GM12878 (cell line): ENCODE data around the gene NAT9. TPM values are rescaled to one million over a fixed set of nuclear protein-coding genes. Genes with fewer than 3 reads are reported as not detected.

Source experiments
- ATAC-seq: fragments of 200-7000 bp; cut with Tn5 transposase; 3 replicates; pipeline ENCODE4 v1.9.1; 2020; ENCODE audit warnings: mild to moderate bottlenecking, moderate library complexity
- BruUV-seq: library from RNA; stranded (reverse); fragments of 400-500 nt; replicated peaks from 2 replicates; lab custom pipeline; 2021; lab: Mats Ljungman, UMichigan
- CTCF ChIA-PET: fragments of 300-600 bp; sonication (Branson Sonifier 250); formaldehyde crosslinking; extraction: SDS; loops from one replicate; lab custom pipeline; 2021; ENCODE audit warnings: inconsistent platforms; lab: Yijun Ruan, JAX
- POLR2A ChIA-PET: fragments of 350-600 bp; formaldehyde crosslinking; extraction: SDS; loops from one replicate; lab custom pipeline; 2021; ENCODE audit warnings: inconsistent platforms; lab: Charles Lee
- RAD21 ChIA-PET: fragments of 300-600 bp; sonication (Branson Sonifier 250); formaldehyde crosslinking; loops from one replicate; lab custom pipeline; 2023; ENCODE audit warnings: antibody characterized with exemption; ENCODE audit not compliant: unreplicated experiment; lab: Charles Lee
- SMC1A ChIA-PET: fragments of 300-600 bp; sonication (Branson Sonifier 250); formaldehyde crosslinking; loops from one replicate; lab custom pipeline; 2023; ENCODE audit not compliant: unreplicated experiment, uncharacterized antibody; lab: Charles Lee
- DNase-seq: peaks from one replicate; pipeline ENCODE4 v3.0.0-alpha.2; 2011; ENCODE audit warnings: low read depth, low spot score
- FAIRE-seq: peaks from 3 replicates; lab custom pipeline; 2011; peaks lifted over from hg19 to GRCh38; lab: Jason Lieb, UNC
- H2AFZ ChIP-seq: 2 replicates; pipeline ENCODE4 v1.6.0; 2011; ENCODE audit warnings: low read depth, low read length, control low read depth; ENCODE audit not compliant: control insufficient read depth
- H3K27ac ChIP-seq: 2 replicates; pipeline ENCODE4 v1.5.1; 2011; ENCODE audit warnings: control low read depth; ENCODE audit not compliant: control insufficient read depth, insufficient read depth
- H3K27me3 ChIP-seq, 2 experiments: replicated peaks in 1 of 2; 2 replicates each; pipeline versions ENCODE4 v1.6.0 to v1.6.1; 2011; ENCODE audit warnings: low read length in 1 of 2; ENCODE audit not compliant: control insufficient read depth in 2 of 2, insufficient read depth in 2 of 2
- H3K36me3 ChIP-seq, 2 experiments: 2 replicates each; pipeline ENCODE4 v1.5.1; 2011; ENCODE audit warnings: low read length in 1 of 2; ENCODE audit not compliant: control insufficient read depth in 2 of 2, insufficient read depth in 2 of 2
- H3K4me1 ChIP-seq: 2 replicates; pipeline ENCODE4 v1.6.1; 2011; ENCODE audit warnings: mild to moderate bottlenecking, low read length, moderate library complexity, mixed read lengths; ENCODE audit not compliant: control insufficient read depth, insufficient read depth
- H3K4me2 ChIP-seq: 2 replicates; pipeline ENCODE4 v1.6.0; 2011; ENCODE audit warnings: control low read depth; ENCODE audit not compliant: control insufficient read depth, insufficient read depth
- H3K4me3 ChIP-seq: fragments of 200-600 bp; sonication (generic); 2 replicates; pipeline ENCODE4 v1.5.1; 2016
- H3K79me2 ChIP-seq: 2 replicates; pipeline ENCODE4 v1.6.0; 2011; ENCODE audit warnings: low read length; ENCODE audit not compliant: control insufficient read depth, insufficient read depth
- H3K9ac ChIP-seq: 2 replicates; pipeline ENCODE4 v1.8.0; 2011; ENCODE audit warnings: low read length, control low read depth, mixed read lengths; ENCODE audit not compliant: control insufficient read depth, insufficient read depth
- H3K9me3 ChIP-seq: replicated peaks from 3 replicates; pipeline ENCODE4 v1.5.1; 2011; ENCODE audit warnings: mild to moderate bottlenecking, low read length; ENCODE audit not compliant: control insufficient read depth, insufficient read depth
- H4K20me1 ChIP-seq: 2 replicates; pipeline ENCODE4 v1.6.0; 2011; ENCODE audit not compliant: control insufficient read depth, insufficient read depth
- BACH1 ChIP-seq: fragments of 450-650 bp; IDR thresholded peaks from 2 replicates; pipeline ENCODE4 v1.6.1; 2017; ENCODE audit warnings: mild to moderate bottlenecking, borderline replicate concordance
- BCL11A ChIP-seq: IDR thresholded peaks from 2 replicates; pipeline ENCODE4 v1.6.1; 2011; ENCODE audit warnings: low read depth, low read length
- JUND ChIP-seq: IDR thresholded peaks from 2 replicates; pipeline ENCODE4 v1.6.1; 2012; ENCODE audit warnings: low read depth, mild to moderate bottlenecking, low read length, improper control_type of control experiment, moderate library complexity
- KLF5 ChIP-seq: fragments of 450-650 bp; IDR thresholded peaks from 2 replicates; pipeline ENCODE4 v1.6.1; 2014; ENCODE audit warnings: mild to moderate bottlenecking; ENCODE audit not compliant: partially characterized antibody
- LARP7 ChIP-seq: fragments of 450-650 bp; IDR thresholded peaks from 2 replicates; pipeline ENCODE4 v1.6.1; 2017; ENCODE audit warnings: mild to moderate bottlenecking
- ZSCAN29 ChIP-seq: fragments of 450-650 bp; IDR thresholded peaks from 2 replicates; pipeline ENCODE4 v1.6.1; 2017; ENCODE audit warnings: mild to moderate bottlenecking, moderate library complexity
- WGBS: methylation state at CpG from one replicate; pipeline ENCODE4 v1.1.6; 2016; ENCODE audit warnings: low lambda C conversion rate; ENCODE audit not compliant: insufficient replicate concordance, insufficient coverage; ENCODE audit errors: missing lambda C conversion rate; 5-methylcytosine and 5-hydroxymethylcytosine counted together
- in situ Hi-C: fragments of 300-500 bp; cut with MboI; formaldehyde crosslinking; loops from 9 replicates; pipeline ENCODE4 v1.14.3; 2018; ENCODE audit warnings: mixed read lengths
- intact Hi-C: fragments of 100-400 bp; cut with micrococcal nuclease; formaldehyde crosslinking; loops from one replicate; pipeline ENCODE4 v1.14.2; 2022; ENCODE audit not compliant: unreplicated experiment
- polyA plus RNA-seq, 11 experiments: library from polyadenylated mRNA; depleted of rRNA in 4 of 11; unstranded in 6 of 11; stranded (reverse) in 5 of 11; fragments of >200 nt; fragmentation: Nextera tagmentation in 4 of 11; fragmentation: Illumina TruSeq in 1 of 11; extraction: Ambion mirVana in 4 of 11; extraction: Trizol in 1 of 11; gene quantifications; 1 replicate in 1 of 11; 2 replicates in 10 of 11; pipeline versions ENCODE4 v1.2.1 to v1.2.3, GENCODE V29; 2011 to 2016; ENCODE audit warnings: inconsistent platforms in 2 of 11, missing spikeins in 2 of 11, low read depth in 1 of 11
- total RNA-seq, 4 experiments: library from RNA; depleted of rRNA in 3 of 4; stranded (reverse); fragments of >200 nt in 3 of 4; fragmentation: Illumina TruSeq in 1 of 4; extraction: Trizol in 1 of 4; gene quantifications; 2 replicates each; pipeline versions ENCODE4 v1.2.1 to v1.2.3, GENCODE V29; 2013 to 2021
- TF ChIP-seq, protein P1 (sequence below): IDR thresholded peaks from 2 replicates; pipeline ENCODE4 v1.6.1; 2011; ENCODE audit warnings: mild to moderate bottlenecking, low read depth, low read length, moderate library complexity; ENCODE audit not compliant: insufficient replicate concordance
- TF ChIP-seq, protein P2 (sequence below): fragments of 450-650 bp; formaldehyde crosslinking; IDR thresholded peaks from 2 replicates; pipeline ENCODE4 v1.4.0; 2022; ENCODE audit warnings: mild to moderate bottlenecking, moderate library complexity
- TF ChIP-seq, protein P3 (sequence below): IDR thresholded peaks from 2 replicates; pipeline ENCODE4 v1.6.1; 2012; ENCODE audit warnings: low read depth, low read length, improper control_type of control experiment
- TF ChIP-seq, protein P4 (sequence below): fragments of 450-650 bp; IDR thresholded peaks from 2 replicates; pipeline ENCODE4 v1.6.1; 2016; ENCODE audit warnings: mild to moderate bottlenecking, moderate library complexity, borderline replicate concordance
- TF ChIP-seq, protein P5 (sequence below): fragments of 450-650 bp; conservative IDR thresholded peaks from 2 replicates; pipeline ENCODE4 v1.6.1; 2017; ENCODE audit warnings: mild to moderate bottlenecking, moderate library complexity

NAT9 gene
- total and polyA plus RNA-seq, 10 of the 15 experiments (the other 5 are each of a cell fraction or from before 2014, with no cell fraction given), result 3.5 to 45.3 (median 27.3) TPM

DNA sequence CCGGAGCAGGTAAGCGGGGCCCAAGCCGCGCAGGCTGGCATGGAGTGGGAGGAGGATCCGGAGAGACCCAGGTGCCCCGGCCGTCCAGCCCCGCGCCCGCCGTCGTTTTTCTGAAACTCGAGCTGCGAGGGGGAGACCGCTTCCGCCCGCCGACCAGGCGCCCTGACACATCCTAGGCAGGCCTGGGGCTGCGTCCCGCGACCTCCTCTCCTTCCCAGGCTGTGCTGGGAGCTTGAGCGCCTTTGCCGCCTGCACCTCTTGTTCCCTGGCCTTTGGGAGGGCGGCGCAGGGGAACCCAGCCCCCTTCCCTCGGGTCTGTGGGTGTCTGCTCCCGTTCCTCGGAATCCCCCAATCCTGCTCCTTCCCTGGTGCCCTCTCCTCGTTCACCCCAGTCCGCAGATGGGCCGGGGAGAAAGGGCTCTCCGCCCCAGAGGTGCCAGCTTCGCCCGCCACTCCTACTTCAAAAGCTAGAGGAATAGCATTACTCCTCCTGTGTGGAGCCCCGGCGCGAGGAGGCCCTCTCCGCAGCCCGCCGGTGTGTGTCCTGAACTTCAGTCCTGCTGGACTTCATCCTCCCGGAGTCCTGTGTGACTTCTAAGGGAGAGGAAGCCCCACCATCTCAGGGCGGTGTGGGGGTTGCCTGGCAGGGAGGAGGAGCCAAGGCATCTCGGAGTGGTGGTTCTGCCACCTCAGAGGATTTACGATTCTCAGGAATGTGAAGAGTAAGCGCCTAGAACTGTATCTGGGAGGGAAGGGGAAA lies 26.7 kb downstream of the NAT9 start:
- no peaks in the 10 kb centered on the region for H3K27me3 ChIP-seq
- H3K4me3 ChIP-seq, result peak overlapping the region; percentile 96
- ATAC-seq (peak; percentile 33), FAIRE-seq (no peak), DNase-seq (no peak)
- WGBS, result 2% methylated on average over 44 of the region's 46 CpGs
- H4K20me1 ChIP-seq, result no peaks in the 10 kb centered on the region
- peak overlapping the region; percentile 64; the same call in 1 of the 2 replicates for H3K27ac ChIP-seq
- BruUV-seq, result no TSS peak
- RAD21 ChIA-PET, result interaction anchor here (0.6 to 2.9 kb wide), 9 partner anchors 10 to 211 kb away, joined by 3 to 11 read pairs (median 4); partner anchors contain the start of gene FDXR
- H3K79me2 ChIP-seq, result peaks cover 33% of the 10 kb centered on the region
- peak overlapping the region; percentile 92 for H3K4me2 ChIP-seq
- H3K36me3 ChIP-seq, result no peaks in the 10 kb centered on the region
- peak overlapping the region; percentile 71 for H2AFZ ChIP-seq
- POLR2A ChIA-PET, result interaction anchor here (0.6 to 3.9 kb wide), 9 partner anchors 10 to 124 kb away, joined by 3 to 17 read pairs (median 6); partner anchors contain the start of genes FDXR, NAT9 and RAB37
- in situ Hi-C loops, result no loop called here
- H3K4me1 ChIP-seq, result peaks cover 4% of the 10 kb centered on the region
- SMC1A ChIA-PET, result interaction anchor here (0.9 to 3.1 kb wide), 7 partner anchors 10 to 92 kb away, joined by 3 to 10 read pairs (median 6); partner anchors contain the start of genes NAT9 and RAB37
- no peaks in the 10 kb centered on the region for H3K9me3 ChIP-seq
- intact Hi-C loops, result no loop called here
- CTCF ChIA-PET, result interaction anchor here (0.6 to 2.1 kb wide), 18 partner anchors 10 to 1418 kb away, joined by 3 to 12 read pairs (median 4); partner anchors contain the start of genes NAT9 and RAB37
- peak overlapping the region; percentile 73 for H3K9ac ChIP-seq
- TF ChIP-seq KLF5, result no peak
- TF ChIP-seq, protein P1, sequence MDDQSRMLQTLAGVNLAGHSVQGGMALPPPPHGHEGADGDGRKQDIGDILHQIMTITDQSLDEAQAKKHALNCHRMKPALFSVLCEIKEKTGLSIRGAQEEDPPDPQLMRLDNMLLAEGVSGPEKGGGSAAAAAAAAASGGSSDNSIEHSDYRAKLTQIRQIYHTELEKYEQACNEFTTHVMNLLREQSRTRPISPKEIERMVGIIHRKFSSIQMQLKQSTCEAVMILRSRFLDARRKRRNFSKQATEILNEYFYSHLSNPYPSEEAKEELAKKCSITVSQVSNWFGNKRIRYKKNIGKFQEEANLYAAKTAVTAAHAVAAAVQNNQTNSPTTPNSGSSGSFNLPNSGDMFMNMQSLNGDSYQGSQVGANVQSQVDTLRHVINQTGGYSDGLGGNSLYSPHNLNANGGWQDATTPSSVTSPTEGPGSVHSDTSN, result no peak
- TF ChIP-seq BACH1, result no peak
- TF ChIP-seq BCL11A, result no peak
- TF ChIP-seq, protein P2, sequence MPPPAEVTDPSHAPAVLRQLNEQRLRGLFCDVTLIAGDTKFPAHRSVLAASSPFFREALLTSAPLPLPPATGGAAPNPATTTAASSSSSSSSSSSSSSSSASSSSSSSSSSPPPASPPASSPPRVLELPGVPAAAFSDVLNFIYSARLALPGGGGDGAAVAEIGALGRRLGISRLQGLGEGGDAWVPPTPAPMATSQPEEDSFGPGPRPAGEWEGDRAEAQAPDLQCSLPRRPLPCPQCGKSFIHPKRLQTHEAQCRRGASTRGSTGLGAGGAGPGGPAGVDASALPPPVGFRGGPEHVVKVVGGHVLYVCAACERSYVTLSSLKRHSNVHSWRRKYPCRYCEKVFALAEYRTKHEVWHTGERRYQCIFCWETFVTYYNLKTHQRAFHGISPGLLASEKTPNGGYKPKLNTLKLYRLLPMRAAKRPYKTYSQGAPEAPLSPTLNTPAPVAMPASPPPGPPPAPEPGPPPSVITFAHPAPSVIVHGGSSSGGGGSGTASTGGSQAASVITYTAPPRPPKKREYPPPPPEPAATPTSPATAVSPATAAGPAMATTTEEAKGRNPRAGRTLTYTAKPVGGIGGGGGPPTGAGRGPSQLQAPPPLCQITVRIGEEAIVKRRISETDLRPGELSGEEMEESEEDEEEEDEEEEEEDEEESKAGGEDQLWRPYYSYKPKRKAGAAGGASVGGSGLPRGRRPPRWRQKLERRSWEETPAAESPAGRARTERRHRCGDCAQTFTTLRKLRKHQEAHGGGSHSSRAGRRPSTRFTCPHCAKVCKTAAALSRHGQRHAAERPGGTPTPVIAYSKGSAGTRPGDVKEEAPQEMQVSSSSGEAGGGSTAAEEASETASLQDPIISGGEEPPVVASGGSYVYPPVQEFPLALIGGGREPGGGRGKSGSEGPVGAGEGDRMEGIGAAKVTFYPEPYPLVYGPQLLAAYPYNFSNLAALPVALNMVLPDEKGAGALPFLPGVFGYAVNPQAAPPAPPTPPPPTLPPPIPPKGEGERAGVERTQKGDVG (CRISPR knock-in tag), result no peak
- TF ChIP-seq, protein P3, sequence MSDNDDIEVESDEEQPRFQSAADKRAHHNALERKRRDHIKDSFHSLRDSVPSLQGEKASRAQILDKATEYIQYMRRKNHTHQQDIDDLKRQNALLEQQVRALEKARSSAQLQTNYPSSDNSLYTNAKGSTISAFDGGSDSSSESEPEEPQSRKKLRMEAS, result no peak
- no peak for TF ChIP-seq JUND
- no peak for TF ChIP-seq ZSCAN29
- TF ChIP-seq LARP7, result no peak
- TF ChIP-seq, protein P4, sequence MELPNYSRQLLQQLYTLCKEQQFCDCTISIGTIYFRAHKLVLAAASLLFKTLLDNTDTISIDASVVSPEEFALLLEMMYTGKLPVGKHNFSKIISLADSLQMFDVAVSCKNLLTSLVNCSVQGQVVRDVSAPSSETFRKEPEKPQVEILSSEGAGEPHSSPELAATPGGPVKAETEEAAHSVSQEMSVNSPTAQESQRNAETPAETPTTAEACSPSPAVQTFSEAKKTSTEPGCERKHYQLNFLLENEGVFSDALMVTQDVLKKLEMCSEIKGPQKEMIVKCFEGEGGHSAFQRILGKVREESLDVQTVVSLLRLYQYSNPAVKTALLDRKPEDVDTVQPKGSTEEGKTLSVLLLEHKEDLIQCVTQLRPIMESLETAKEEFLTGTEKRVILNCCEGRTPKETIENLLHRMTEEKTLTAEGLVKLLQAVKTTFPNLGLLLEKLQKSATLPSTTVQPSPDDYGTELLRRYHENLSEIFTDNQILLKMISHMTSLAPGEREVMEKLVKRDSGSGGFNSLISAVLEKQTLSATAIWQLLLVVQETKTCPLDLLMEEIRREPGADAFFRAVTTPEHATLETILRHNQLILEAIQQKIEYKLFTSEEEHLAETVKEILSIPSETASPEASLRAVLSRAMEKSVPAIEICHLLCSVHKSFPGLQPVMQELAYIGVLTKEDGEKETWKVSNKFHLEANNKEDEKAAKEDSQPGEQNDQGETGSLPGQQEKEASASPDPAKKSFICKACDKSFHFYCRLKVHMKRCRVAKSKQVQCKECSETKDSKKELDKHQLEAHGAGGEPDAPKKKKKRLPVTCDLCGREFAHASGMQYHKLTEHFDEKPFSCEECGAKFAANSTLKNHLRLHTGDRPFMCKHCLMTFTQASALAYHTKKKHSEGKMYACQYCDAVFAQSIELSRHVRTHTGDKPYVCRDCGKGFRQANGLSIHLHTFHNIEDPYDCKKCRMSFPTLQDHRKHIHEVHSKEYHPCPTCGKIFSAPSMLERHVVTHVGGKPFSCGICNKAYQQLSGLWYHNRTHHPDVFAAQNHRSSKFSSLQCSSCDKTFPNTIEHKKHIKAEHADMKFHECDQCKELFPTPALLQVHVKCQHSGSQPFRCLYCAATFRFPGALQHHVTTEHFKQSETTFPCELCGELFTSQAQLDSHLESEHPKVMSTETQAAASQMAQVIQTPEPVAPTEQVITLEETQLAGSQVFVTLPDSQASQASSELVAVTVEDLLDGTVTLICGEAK, result no peak
- TF ChIP-seq, protein P5, sequence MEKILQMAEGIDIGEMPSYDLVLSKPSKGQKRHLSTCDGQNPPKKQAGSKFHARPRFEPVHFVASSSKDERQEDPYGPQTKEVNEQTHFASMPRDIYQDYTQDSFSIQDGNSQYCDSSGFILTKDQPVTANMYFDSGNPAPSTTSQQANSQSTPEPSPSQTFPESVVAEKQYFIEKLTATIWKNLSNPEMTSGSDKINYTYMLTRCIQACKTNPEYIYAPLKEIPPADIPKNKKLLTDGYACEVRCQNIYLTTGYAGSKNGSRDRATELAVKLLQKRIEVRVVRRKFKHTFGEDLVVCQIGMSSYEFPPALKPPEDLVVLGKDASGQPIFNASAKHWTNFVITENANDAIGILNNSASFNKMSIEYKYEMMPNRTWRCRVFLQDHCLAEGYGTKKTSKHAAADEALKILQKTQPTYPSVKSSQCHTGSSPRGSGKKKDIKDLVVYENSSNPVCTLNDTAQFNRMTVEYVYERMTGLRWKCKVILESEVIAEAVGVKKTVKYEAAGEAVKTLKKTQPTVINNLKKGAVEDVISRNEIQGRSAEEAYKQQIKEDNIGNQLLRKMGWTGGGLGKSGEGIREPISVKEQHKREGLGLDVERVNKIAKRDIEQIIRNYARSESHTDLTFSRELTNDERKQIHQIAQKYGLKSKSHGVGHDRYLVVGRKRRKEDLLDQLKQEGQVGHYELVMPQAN, result no peak
